HPDE6-E6E7 (cell line): ENCODE measurements around the gene AZIN2.
"Not testable (repeated sequence)": the region's sequence is repeated elsewhere in the genome, so short reads cannot be mapped to it uniquely, and the experiment has no call there.

Experiments used
- DNase-seq: peaks from one replicate; pipeline ENCODE4 v3.0.0; 2011; ENCODE audit warnings: missing footprints; ENCODE audit errors: extremely low spot score

AZIN2 gene

DNA sequence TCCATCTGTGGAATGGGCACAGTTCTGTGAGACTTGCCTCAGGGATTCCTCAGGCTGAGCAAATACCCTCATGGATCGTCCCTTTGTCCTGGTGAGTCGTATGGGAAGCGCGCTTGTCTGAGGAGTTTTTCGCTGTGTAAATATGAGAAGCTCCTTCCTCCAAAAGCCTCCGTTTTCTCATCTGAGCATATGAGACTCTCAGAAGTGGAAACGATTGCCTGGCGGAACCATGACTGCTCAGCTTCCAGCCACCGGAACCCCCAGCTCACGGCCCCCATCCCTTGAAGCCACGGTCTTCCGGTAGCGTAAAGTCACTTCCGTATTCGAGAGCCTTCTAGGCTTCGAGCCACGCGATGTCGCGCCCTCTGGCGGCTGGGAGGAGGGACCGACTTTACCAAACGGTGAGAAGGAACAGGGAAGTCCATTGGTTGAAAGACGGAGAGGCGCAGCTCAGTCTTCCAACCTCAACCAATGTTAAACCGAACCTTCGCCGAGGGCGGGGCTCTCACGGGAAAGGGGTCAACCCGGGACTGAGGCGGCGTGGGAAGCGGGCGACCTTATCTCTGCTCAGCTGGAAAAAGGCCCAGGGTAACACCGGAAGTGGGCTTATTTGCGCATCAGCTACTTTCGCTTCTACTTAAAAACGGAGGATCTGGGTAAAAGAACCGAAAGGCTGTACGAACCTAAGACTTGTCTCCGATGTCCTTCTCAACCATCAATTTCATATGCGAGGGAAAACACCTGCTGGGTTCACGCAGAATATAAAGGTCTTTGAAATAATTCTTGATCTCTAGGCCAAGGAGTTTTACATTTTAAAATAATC, 46.3 kb downstream of the AZIN2 start:
- peak; percentile 95 for DNase-seq

GRCh38 chr1:33128781-33129180, 47.8 kb downstream of the AZIN2 start:
- DNase-seq = no peak

DNA sequence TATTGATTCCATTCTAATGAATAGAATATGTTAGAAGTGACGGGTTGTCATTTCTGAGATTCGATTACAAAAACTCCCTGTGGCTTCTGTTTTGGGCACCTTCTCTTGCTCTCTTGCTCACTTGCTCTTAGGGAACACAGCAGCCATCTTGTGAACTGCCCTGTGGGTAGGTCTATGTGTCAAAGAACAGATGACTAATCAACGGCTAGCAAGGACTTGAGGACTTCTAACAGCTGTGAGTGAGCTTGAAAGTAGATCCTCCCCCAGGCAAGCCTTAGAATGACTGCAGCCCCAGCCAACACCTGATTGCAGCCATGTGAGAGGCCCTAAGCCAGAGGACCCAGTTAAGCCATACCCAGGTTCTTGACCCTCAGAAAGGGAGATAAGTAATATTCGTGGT, 49.3 kb downstream of the AZIN2 start:
- DNase-seq = no peak

GRCh38 chr1:33131191-33131590, 50.2 kb downstream of the AZIN2 start:
- DNase-seq = no peak

GRCh38 chr1:33132549-33132948, 51.6 kb downstream of the AZIN2 start:
- DNase-seq = no peak

GRCh38 chr1:33133478-33134105, 52.6 kb downstream of the AZIN2 start:
- DNase-seq = no peak

- DNase-seq = not testable (repeated sequence)
Observed at GRCh38 chr1:33136041-33136440, 55.1 kb downstream of the AZIN2 start.

GRCh38 chr1:33137800-33138199, 56.8 kb downstream of the AZIN2 start:
- DNase-seq = no peak

DNA sequence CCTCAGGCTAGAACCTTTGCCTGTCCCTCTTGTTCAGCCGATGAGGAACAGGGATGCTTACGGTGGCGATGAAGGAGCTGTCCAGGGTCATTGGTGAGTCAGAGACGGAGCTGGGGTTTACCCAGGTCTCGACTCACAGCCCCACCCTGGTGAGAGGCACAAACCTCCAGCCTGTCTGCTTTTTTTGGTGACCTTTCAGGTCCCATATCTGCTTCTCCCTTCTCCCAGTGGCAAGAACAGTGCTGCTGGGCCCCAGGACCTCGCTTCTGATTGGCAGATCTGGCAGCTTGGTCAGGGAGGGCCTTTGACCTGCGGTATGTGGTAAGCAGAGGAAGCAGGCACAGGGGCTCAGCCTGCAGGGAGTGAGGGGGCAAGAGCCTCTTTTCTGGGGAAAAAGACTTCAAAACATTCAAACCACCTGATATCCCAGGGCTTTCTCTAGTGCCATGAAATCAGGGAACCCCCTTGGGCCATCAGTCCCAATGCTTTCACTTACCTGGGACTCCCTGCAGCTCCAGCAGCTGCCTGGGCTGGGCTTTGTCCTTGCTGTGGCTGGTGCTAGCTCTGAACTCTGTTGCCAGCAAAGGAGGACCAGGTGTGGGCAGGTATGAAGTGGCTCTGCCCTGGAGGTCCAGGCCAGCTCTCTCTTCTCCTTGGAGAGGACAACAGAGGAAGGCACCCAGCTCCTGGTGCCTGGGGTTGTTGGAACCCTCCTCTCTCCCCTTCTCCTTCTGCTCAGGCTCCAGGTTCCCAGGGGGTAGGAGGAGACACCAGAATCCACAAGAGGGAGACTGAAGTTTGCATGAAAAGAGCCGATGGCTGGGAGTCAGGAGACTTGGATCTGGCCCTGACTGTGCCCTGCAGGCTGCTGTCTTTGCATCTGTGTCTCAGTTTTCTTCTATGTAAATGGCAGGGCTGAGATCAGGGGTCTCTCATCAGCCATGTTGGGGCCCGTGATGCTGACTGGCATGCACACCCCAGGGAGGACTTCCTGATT, 59.5 kb downstream of the AZIN2 start:
- no peak for DNase-seq

DNA sequence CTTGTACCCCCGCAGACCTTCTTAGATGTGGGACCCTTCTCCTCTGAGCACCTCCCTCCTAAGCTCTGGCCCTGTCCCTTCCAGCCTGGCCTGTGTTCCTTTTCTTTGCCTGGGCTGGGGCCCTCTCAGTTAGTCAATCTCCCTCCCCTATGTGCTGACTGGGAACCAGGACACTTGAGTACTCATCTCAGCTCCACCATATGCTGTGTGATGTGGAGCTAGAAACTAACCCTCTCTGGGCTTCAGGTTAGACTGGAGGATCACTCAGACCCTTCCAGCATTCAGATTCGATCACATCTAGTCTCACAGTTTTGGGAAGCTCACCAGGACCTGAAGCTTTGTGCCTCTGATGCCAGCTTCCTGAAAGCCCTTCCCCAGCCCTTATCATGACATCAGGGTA, 60.3 kb downstream of the AZIN2 start:
- DNase-seq = no peak

- no peak for DNase-seq
Observed at GRCh38 chr1:33141781-33142180, 60.8 kb downstream of the AZIN2 start.

DNA sequence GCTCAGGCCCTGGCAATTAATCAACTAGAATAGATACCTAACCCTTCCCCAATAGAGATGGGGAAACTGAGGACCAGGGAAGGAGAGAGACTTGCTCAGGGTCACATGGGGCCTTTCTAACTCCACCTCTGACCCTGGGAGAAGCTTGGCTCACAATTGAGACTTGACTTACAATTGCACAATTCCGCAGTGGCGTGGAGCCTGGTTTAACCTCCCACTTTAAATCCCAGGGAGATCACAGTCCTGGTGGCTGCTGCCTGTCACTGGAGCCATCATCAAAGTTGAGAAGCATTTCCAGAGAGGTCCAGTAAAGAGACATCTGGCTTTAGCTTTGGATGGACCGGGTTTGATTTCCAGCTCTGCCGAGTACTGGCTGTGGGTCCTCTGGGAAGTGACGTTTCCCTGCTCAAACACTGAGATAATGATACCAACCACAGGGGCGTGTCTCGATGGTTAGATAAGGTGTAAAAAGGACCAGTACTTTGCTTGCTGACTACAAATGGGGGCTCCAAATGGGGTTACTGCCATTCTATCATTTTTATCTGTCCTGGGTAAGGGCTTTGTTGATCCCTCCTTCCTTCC, 61.6 kb downstream of the AZIN2 start:
- DNase-seq = no peak

- no peak for DNase-seq
Observed at GRCh38 chr1:33143176-33143575, 62.2 kb downstream of the AZIN2 start.

- DNase-seq = no peak
Observed at GRCh38 chr1:33143698-33144097, 62.7 kb downstream of the AZIN2 start.

DNA sequence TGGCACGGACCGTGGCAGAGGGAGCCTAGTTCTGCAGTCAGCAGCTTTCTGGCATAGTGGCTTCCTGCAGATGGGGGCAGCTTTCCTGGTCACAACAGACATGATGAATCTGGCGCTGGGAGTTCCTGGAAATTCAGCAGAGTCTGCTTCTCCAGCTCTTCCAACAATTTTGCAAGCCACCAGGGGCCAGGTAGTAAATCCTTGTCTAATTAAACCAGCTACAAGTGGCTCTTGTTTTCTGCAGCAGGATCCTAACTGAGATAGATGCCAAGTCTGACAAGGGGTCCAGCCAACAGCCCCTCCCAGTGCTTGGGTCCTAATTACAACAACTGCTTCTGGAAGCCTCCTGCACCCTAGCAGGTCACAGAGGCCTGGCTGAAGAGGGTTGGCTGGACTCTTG, 65.0 kb downstream of the AZIN2 start:
- DNase-seq = no peak

- DNase-seq = no peak
Observed at GRCh38 chr1:33147275-33147996, 66.5 kb downstream of the AZIN2 start.

- DNase-seq = no peak
Observed at GRCh38 chr1:33147997-33148314, 67.0 kb downstream of the AZIN2 start.

GRCh38 chr1:33148615-33149014, 67.7 kb downstream of the AZIN2 start:
- no peak for DNase-seq

GRCh38 chr1:33149453-33150190, 68.7 kb downstream of the AZIN2 start:
- no peak for DNase-seq

DNA sequence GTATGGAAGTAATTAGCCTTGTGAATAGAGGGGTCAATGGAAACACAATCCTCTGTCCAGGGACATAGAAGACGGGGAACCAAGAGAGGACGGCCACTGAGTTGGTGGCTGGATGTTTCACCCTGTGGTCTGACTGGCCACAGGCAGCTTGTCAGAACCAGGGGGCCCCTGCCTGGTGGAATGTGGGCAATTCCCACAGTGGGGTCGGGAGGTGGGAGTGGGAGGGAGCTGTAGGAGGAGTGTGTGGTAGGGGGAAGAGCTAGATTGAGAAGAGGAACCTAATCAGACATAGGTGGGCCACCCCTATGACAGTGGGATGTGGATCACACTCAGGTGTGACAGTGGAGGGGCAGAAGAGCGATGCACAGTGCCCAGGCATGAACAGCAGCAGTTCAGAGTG, 69.6 kb downstream of the AZIN2 start:
- no peak for DNase-seq

- no peak for DNase-seq
Observed at GRCh38 chr1:33151116-33151515, 70.2 kb downstream of the AZIN2 start.
